ENCODE results near the gene LMOD3.
A peak's percentile ranks its signal among the peaks of the same experiment; 100 is the strongest.

Gene LMOD3

GRCh38 chr3:69126216-69126615, 3.8 kb upstream of the LMOD3 start:
- DNase-seq (ENCODE audit: low read depth in 3 of 3, low spot score in 1 of 3): no peak

DNA sequence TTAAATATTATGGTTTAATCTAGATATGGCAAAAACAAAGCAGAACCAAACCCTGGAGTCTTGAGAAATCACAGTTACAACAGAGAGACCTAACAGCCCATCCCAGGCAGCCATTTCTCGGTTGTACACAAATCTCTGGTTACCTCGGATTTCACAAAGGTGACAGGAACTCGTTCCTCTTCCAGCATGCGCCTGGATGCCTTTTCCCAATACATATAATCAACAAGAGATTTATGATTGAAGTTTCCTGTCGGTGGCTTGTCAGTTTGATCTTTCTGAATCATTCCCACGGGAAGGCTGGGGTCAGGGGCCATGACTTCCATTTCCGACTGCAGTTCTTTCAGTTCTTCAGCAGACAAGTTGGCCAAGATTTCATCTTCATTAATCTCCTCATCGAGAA, 445 bp downstream of the LMOD3 start:
- no peak for DNase-seq (ENCODE audit: low read depth in 3 of 3, low spot score in 1 of 3)

- no peak for DNase-seq (ENCODE audit: low read depth in 3 of 3, low spot score in 1 of 3)
These were observed 882 bp downstream of the LMOD3 start for GRCh38 chr3:69121513-69121912.

DNA sequence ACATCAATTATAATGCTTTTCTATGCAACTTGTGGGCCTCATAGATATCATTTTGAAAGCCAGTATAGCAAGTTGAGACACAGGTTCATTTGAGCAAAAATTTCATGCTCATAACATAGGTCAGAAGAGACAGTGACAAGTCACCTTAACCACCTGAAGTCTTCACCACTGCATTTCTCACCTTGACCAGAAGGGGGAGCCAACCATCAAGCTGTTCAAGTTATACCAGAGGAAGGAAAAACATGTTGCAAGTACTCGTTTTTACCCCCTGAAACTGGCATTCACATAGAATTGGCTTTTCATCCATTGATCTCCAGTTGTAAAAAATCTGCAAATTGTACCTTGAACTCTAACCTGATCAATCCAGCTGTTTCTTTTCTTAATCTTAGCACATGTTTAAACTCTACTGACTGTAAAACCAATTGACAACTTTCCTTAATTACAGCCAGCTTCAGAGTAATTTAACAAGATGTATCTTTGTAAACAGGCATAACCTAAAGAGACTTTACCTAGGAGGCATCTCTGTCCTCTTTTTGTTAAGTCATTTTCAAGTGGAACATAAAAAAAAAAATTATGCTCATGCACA, 1.4 kb downstream of the LMOD3 start:
- peak; percentile 53 to 67 (median 57) for DNase-seq (ENCODE audit: low read depth in 3 of 3, low spot score in 1 of 3)

DNA sequence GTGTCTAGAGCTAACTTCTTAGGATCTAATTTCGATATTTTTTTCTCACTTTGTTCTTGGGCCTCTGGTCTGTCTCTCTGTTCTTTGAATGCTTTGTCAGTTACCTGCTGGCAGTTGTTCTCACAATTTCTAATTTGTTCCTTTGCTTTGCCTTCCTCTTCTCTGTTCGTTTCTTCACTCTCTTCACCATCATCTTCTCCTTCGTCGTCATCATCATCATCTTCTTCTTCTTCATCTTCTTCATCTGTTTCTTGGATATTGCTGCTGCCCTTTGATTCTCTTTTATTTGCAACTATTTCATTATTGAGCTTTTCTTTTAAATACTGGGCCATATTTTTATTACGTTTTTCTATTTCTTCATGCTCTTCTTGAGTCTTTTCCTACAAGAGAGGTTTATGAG, 2.7 kb downstream of the LMOD3 start:
- DNase-seq (ENCODE audit: low read depth in 3 of 3, low spot score in 1 of 3): no peak

- DNase-seq (ENCODE audit: low read depth in 3 of 3, low spot score in 1 of 3): no peak
These were observed 3.3 kb downstream of the LMOD3 start for GRCh38 chr3:69119138-69119537.

GRCh38 chr3:69118555-69118954, 3.8 kb downstream of the LMOD3 start:
- no peak for DNase-seq (ENCODE audit: low read depth in 3 of 3, low spot score in 1 of 3)

GRCh38 chr3:69116897-69117296, 5.5 kb downstream of the LMOD3 start:
- no peak for DNase-seq (ENCODE audit: low read depth in 3 of 3, low spot score in 1 of 3)

- no peak for DNase-seq (ENCODE audit: low read depth in 3 of 3, low spot score in 1 of 3)
These were observed 6.2 kb downstream of the LMOD3 start for GRCh38 chr3:69116162-69116561.

DNA sequence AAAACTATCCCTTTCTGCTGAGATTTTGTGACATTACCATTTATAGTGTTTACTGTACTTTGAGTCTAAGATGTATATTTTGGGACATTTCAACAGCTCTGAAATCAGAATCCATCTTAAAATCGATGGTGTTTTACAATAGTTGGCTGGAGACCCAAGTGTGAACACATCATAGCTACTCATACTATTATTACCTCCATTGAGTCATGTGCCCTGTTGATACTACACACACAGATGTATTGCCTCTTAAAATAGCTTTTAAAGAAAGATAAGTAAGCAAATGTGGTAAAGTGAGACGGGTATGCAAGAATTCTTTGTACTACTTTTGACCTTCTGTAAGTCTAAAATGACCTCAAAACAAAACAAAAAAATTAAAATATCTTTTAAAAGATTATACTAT, 6.7 kb downstream of the LMOD3 start:
- no peak for DNase-seq (ENCODE audit: low read depth in 3 of 3, low spot score in 1 of 3)

DNA sequence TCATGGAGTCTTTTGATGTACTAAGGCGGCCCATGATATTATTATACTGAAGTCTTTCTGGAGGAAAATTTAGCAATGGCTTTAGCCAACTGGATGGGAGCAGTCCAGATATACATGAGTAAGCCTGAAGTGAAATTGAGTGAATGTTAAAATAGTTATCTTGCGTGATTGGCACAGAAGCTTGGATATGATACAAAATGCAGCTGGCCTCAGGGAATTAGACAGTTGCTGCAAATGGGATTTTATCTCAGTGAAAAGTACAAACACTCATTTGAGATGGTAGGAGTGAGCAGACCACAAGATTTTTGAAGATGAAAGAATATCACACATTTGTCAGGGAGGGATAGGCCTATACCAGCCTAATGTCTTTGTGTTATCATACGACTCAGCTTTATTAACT, 8.9 kb downstream of the LMOD3 start:
- DNase-seq (ENCODE audit: low read depth in 3 of 3, low spot score in 1 of 3): no peak

DNA sequence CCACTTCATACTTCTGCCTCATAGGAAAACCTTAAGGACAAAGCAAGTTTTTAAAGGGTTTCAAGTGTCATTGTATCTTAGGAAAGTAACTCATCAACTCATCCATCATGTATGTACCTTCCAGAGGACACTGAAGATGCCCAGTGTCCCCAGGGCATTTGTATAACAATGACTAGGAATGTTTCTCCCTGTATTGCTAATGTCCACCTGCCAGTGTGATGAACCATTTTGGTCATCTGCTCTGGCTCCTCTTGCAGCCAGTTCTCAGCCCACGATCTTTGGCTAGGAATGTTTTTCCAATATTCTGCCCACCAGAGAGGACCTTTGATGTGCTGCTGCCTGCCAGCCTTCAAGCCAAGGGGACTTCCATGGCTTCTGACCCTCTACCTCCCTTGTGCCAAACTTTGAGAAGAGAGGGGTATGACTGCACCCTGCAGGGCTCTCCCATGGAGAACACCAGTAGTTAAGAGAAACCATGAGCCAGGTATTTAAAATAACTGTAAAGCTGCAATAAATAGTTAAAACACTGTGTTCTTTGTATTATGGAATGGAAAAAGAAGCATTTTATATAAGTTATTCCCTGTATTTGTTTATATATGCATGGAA, 11.4 kb downstream of the LMOD3 start:
- no peak for DNase-seq (ENCODE audit: low read depth in 3 of 3, low spot score in 1 of 3)

DNA sequence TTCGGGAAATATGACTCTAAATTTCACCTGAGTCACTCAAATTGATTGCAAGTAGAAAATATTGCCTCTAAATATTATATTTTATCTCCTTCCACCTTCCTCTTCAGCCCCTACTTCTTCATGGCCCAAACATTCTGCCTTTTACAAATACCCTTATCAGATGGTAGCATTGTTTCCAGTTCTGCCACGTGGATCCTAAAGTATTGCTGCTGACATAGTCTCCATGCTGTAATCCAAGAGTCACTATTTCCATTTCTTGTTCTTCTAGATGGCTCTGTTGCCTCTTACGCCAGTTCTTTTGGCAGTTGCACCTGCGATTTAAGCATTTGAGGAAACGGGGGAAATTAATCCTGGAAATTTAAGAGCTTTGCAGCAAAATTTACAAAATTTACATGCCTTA, 13.6 kb downstream of the LMOD3 start:
- no peak for DNase-seq (ENCODE audit: low read depth in 3 of 3, low spot score in 1 of 3)

DNA sequence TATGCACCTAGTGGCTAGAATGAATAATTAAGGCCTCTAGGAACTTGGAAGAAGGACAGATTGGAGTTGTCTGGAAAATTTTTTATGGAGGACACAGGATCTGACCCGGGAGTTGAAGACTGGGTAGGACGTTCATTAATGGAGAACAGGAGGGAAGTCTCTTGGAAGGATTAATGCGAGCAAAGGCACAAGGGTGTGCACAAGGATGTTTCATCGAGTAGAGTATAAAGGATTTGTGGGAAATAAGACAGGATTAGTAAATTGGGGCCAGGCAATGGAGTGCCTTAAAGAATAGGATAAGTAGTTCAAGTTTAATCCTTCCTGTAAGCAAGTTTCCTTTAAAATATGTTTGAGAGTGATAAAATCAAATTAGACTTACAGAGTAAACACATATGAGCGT, 14.6 kb downstream of the LMOD3 start:
- no peak for DNase-seq (ENCODE audit: low read depth in 3 of 3, low spot score in 1 of 3)

GRCh38 chr3:69105320-69105719, 17.1 kb downstream of the LMOD3 start:
- no peak for DNase-seq (ENCODE audit: low read depth in 3 of 3, low spot score in 1 of 3)

- DNase-seq (ENCODE audit: low read depth in 3 of 3, low spot score in 1 of 3): no peak
These were observed 17.8 kb downstream of the LMOD3 start for GRCh38 chr3:69104586-69104985.

DNA sequence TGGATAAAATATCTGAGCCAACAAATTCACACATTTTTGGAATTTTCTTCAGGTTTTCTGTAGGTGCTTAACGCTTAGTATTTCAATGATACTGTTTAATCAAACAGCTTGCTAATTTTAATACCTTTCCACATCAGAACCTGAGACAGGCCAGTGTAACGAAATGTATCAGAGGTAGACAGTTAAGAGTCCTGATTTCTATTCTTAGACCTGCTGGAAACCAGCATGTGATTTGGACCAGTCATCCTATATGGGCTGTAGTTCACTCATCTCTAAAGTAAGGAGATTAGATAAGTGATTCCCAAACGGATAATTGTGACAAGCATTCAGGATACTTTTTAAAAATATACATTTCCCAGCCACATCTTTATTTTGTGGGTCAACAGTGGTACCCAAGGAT, 19.3 kb downstream of the LMOD3 start:
- DNase-seq (ENCODE audit: low read depth in 3 of 3, low spot score in 1 of 3): no peak

- DNase-seq (ENCODE audit: low read depth in 3 of 3, low spot score in 1 of 3): no peak
These were observed 20.0 kb downstream of the LMOD3 start for GRCh38 chr3:69102384-69102783.

GRCh38 chr3:69099576-69099975, 22.8 kb downstream of the LMOD3 start:
- DNase-seq (ENCODE audit: low read depth in 3 of 3, low spot score in 1 of 3): no peak

- no peak for DNase-seq (ENCODE audit: low read depth in 3 of 3, low spot score in 1 of 3)
These were observed 24.8 kb downstream of the LMOD3 start for GRCh38 chr3:69097407-69098086.

DNA sequence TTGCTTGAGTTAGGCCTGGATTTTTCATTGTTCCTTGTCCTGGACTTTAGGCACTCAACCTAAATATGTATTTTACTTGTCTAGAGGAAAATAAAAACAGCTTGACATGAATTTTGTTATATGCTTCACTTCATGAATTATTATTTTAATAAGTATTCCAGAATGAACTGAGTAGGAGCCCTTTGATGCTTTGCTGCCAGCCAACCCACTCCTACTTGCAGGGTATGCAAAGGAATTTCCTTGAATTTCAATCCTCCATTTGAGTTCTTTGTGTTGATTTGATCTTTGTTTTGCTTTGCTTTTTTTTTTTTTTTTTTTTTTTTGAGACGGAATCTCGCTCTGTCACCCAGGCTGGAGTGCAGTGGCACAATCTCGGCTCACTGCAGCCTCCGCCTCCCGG, 26.1 kb downstream of the LMOD3 start:
- no peak for DNase-seq (ENCODE audit: low read depth in 3 of 3, low spot score in 1 of 3)

GRCh38 chr3:69095636-69096035, 26.8 kb downstream of the LMOD3 start:
- DNase-seq (ENCODE audit: low read depth in 3 of 3, low spot score in 1 of 3): no peak

All from stimulated activated CD4-positive, alpha-beta T cell treated with anti-CD3 and anti-CD28 coated beads, TNF-alpha, amount 100 ng/mL, for 1 hour (primary cell).